AG09309 (cell line): ENCODE measurements around the gene VSTM4.

Source experiments
- DNase-seq: peaks from one replicate; pipeline ENCODE4 v3.0.0-alpha.2; 2010; ENCODE audit warnings: low read depth
- H3K4me3 ChIP-seq: 2 replicates; pipeline ENCODE4 v1.5.1; 2011; ENCODE audit warnings: mild to moderate bottlenecking, low read depth, low read length, moderate library complexity; ENCODE audit not compliant: control insufficient read depth
- CTCF ChIP-seq: IDR thresholded peaks from 2 replicates; pipeline ENCODE4 v1.5.1; 2011; ENCODE audit warnings: mild to moderate bottlenecking, low read depth, low read length, inconsistent platforms; ENCODE audit not compliant: insufficient read depth, control insufficient read depth; ENCODE audit errors: missing control alignments

VSTM4 gene

GRCh38 chr10:49131507-49132361, 16.4 kb upstream of the VSTM4 start:
- no peak for DNase-seq
- no peak overlapping the region for H3K4me3 ChIP-seq
- TF ChIP-seq CTCF: no peak

- H3K4me3 ChIP-seq: no peak overlapping the region
- TF ChIP-seq CTCF: no peak
- DNase-seq: no peak
Measured at GRCh38 chr10:49129376-49129775, 14.1 kb upstream of the VSTM4 start.

- H3K4me3 ChIP-seq: no peak overlapping the region
- no peak for DNase-seq
- no peak for TF ChIP-seq CTCF
Measured at GRCh38 chr10:49128854-49129253, 13.5 kb upstream of the VSTM4 start.

GRCh38 chr10:49123981-49124950, 8.9 kb upstream of the VSTM4 start:
- TF ChIP-seq CTCF: no peak
- DNase-seq: no peak
- no peak overlapping the region for H3K4me3 ChIP-seq

- no peak for DNase-seq
- no peak overlapping the region for H3K4me3 ChIP-seq
- no peak for TF ChIP-seq CTCF
Measured at GRCh38 chr10:49120911-49121310, 5.6 kb upstream of the VSTM4 start.

GRCh38 chr10:49119746-49120145, 4.4 kb upstream of the VSTM4 start:
- H3K4me3 ChIP-seq: no peak overlapping the region
- TF ChIP-seq CTCF: no peak
- no peak for DNase-seq
